MCF 10A (cell line): Measurements from ENCODE around the gene GRAMD2A. TPM values are rescaled to one million over a fixed set of nuclear protein-coding genes. Genes with fewer than 3 reads are reported as not detected.

Experiments used
- BruUV-seq: library from RNA; stranded (reverse); fragments of 400-500 nt; replicated peaks from 2 replicates; lab custom pipeline; 2021; lab: Mats Ljungman, UMichigan
- CTCF ChIA-PET: fragments of 300-600 bp; sonication (Branson Sonifier 250); formaldehyde crosslinking; extraction: SDS; loops from one replicate; lab custom pipeline; 2021; ENCODE audit warnings: antibody characterized with exemption, inconsistent platforms; lab: Yijun Ruan, JAX
- POLR2A ChIA-PET: fragments of 300-600, 350-650 bp; sonication (Branson Sonifier 250); formaldehyde crosslinking; extraction: SDS; loops from one replicate; lab custom pipeline; 2020; ENCODE audit warnings: antibody characterized with exemption, inconsistent platforms; lab: Yijun Ruan, JAX
- DNase-seq: peaks from one replicate; pipeline ENCODE4 v3.0.0-alpha.2; 2018; ENCODE audit not compliant: unreplicated experiment
- H3K27ac Mint-ChIP-seq: one replicate; pipeline ENCODE4 v1.8.0; 2022; ENCODE audit warnings: mild to moderate bottlenecking, low read depth, mixed read lengths; ENCODE audit not compliant: unreplicated experiment
- H3K27me3 Mint-ChIP-seq: one replicate; pipeline ENCODE4 v1.8.0; 2022; ENCODE audit warnings: mixed read lengths; ENCODE audit not compliant: insufficient read depth, unreplicated experiment
- H3K36me3 Mint-ChIP-seq: one replicate; pipeline ENCODE4 v1.8.0; 2022; ENCODE audit warnings: mild to moderate bottlenecking, moderate library complexity, mixed read lengths; ENCODE audit not compliant: insufficient read depth, unreplicated experiment
- H3K4me1 Mint-ChIP-seq: one replicate; pipeline ENCODE4 v1.8.0; 2022; ENCODE audit warnings: mixed read lengths; ENCODE audit not compliant: insufficient read depth, unreplicated experiment
- H3K4me3 Mint-ChIP-seq: one replicate; pipeline ENCODE4 v1.8.0; 2022; ENCODE audit warnings: mild to moderate bottlenecking, moderate library complexity, mixed read lengths; ENCODE audit not compliant: unreplicated experiment
- H3K9me3 Mint-ChIP-seq: one replicate; pipeline ENCODE4 v1.8.0; 2022; ENCODE audit warnings: mixed read lengths; ENCODE audit not compliant: unreplicated experiment
- intact Hi-C: fragments of 100-400 bp; cut with micrococcal nuclease; formaldehyde crosslinking; loops from 2 replicates; pipeline ENCODE4 v1.14.1; 2022
- total RNA-seq: library from RNA; stranded (reverse); gene quantifications from 2 replicates; pipeline ENCODE4 v1.2.3, GENCODE V29; 2022
- TF ChIP-seq, protein P1 (sequence below): fragments of 200-600 bp; IDR thresholded peaks from one replicate; pipeline ENCODE4 v1.8.0; 2022; ENCODE audit warnings: antibody characterized with exemption, mild to moderate bottlenecking; ENCODE audit not compliant: unreplicated experiment

The GRAMD2A gene
- total RNA-seq, 1 experiment from 2014 or later: 0.93 TPM

DNA sequence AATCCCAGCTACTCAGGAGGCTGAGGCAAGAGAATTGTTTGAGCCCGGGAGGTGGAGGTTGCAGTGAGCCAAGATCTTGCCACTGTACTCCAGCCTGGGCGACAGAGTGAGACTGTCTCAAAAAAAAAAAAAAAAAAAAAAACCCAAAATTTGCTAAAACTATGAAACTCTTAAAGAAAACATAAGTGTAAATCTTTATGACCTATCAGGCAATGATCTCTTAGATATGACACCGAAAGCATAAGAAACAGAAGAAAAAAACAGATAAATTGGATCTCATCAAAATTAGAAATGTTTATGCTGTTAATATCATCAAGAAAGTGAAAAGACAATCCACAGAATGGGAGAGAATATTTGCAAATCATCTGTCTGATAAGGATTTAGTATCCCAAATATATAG is 15.3 kb downstream of the GRAMD2A start:
- intact Hi-C loops: no loop called here
- ChIA-PET POLR2A (interaction anchor here (0.6 to 1.7 kb wide), 3 partner anchors 14 to 50 kb away, joined by 3 to 4 read pairs (median 4); no protein-coding TSS in a partner anchor), CTCF (no interaction called here)
- Mint-ChIP-seq H3K9me3 (no peaks in the 10 kb centered on the region), H3K27me3 (no peaks in the 10 kb centered on the region), H3K27ac (peak overlapping the region; percentile 90), H3K4me3 (no peak overlapping the region), H3K4me1 (peaks cover 26% of the 10 kb centered on the region), H3K36me3 (no peaks in the 10 kb centered on the region)
- TF ChIP-seq, protein P1, sequence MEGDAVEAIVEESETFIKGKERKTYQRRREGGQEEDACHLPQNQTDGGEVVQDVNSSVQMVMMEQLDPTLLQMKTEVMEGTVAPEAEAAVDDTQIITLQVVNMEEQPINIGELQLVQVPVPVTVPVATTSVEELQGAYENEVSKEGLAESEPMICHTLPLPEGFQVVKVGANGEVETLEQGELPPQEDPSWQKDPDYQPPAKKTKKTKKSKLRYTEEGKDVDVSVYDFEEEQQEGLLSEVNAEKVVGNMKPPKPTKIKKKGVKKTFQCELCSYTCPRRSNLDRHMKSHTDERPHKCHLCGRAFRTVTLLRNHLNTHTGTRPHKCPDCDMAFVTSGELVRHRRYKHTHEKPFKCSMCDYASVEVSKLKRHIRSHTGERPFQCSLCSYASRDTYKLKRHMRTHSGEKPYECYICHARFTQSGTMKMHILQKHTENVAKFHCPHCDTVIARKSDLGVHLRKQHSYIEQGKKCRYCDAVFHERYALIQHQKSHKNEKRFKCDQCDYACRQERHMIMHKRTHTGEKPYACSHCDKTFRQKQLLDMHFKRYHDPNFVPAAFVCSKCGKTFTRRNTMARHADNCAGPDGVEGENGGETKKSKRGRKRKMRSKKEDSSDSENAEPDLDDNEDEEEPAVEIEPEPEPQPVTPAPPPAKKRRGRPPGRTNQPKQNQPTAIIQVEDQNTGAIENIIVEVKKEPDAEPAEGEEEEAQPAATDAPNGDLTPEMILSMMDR: no peak
- DNase-seq: no peak
- BruUV-seq: no TSS peak

DNA sequence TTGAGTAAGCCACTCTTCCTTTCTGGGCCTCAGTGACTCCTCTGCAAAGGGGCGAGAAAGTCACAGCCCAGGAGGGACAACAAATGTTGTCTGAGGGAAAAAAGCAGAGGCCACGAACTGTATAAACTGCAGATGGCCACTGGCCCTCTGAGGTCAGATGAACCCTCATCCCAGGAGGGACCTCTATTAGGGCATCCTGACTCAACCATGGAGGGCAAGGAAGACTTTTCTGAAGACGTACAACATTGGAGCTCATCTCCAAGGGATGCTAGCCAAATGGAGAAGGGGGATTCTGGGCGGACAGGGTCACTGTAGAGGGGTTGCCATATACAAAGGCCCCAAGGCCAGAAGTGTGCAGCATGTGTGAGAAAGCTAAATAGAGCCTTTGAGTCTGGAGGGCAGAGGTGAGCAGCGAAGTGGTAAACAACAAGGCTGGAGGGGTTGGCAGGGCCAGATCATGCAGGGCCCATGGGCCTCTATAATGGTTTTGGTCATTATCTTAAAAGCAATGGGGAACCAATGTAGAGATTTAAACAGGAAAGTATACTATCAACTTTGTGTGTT is 16.7 kb downstream of the GRAMD2A start:
- POLR2A ChIA-PET: interaction anchor here (0.9 to 1.5 kb wide), 2 partner anchors 13 to 49 kb away, joined by 4 read pairs; no protein-coding TSS in a partner anchor
- H3K27ac Mint-ChIP-seq: peak overlapping the region; percentile 35

DNA sequence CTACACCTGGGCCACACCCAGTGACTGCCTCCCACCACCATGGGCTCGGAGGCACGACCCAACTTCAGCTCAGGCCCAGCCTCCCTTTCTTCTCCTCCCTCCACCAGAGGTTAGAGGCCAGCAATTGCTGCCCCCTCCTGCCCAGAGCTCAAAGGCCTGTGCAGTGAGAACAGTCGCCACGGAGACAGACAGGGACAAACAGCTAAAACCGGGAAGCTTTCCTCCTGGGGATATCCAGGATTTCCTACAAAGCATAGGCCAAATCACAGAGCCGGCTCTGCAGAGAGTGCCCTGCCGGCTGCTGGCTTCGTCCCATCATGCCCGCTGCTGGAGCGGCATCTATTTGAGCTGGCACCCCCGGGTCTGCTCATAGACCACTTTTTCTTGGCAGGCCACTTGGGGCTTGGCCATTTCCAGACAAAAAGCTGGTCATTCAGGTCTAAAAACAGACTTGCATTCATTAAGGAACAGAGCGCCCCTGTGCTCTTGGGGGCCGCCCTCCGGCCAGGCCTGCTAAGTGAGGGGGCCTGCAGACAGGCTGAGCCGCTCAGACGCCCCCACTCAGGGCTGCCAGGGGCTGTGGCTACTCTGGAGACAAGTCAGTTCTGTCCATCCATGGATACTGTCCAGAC is 17.5 kb downstream of the GRAMD2A start:
- no TSS peak for BruUV-seq
- Mint-ChIP-seq H3K36me3 (no peaks in the 10 kb centered on the region), H3K4me3 (no peak overlapping the region), H3K27ac (no peak overlapping the region), H3K4me1 (peaks cover 35% of the 10 kb centered on the region), H3K27me3 (no peaks in the 10 kb centered on the region), H3K9me3 (no peaks in the 10 kb centered on the region)
- POLR2A ChIA-PET: interaction anchor here (0.7 kb wide), 2 partner anchors 24 to 42 kb away, joined by 3 read pairs; no protein-coding TSS in a partner anchor
- TF ChIP-seq, protein P1: no peak
- DNase-seq: no peak
- intact Hi-C loops: no loop called here
- CTCF ChIA-PET: interaction anchor here (0.7 to 1.2 kb wide), 2 partner anchors 15 to 23 kb away, joined by 3 to 5 read pairs; no protein-coding TSS in a partner anchor

More for the DNA sequence above, 16.7 kb downstream of the GRAMD2A start:
- H3K27me3 Mint-ChIP-seq: no peaks in the 10 kb centered on the region
- no peaks in the 10 kb centered on the region for H3K36me3 Mint-ChIP-seq
- intact Hi-C loops: no loop called here
- TF ChIP-seq, protein P1: no peak
- peaks cover 27% of the 10 kb centered on the region for H3K4me1 Mint-ChIP-seq
- H3K4me3 Mint-ChIP-seq: no peak overlapping the region
- DNase-seq: no peak
- no peaks in the 10 kb centered on the region for H3K9me3 Mint-ChIP-seq
- BruUV-seq: no TSS peak
- CTCF ChIA-PET: interaction anchor here (1.2 kb wide), 1 partner anchor 24 kb away, joined by 5 read pairs; no protein-coding TSS in a partner anchor

DNA sequence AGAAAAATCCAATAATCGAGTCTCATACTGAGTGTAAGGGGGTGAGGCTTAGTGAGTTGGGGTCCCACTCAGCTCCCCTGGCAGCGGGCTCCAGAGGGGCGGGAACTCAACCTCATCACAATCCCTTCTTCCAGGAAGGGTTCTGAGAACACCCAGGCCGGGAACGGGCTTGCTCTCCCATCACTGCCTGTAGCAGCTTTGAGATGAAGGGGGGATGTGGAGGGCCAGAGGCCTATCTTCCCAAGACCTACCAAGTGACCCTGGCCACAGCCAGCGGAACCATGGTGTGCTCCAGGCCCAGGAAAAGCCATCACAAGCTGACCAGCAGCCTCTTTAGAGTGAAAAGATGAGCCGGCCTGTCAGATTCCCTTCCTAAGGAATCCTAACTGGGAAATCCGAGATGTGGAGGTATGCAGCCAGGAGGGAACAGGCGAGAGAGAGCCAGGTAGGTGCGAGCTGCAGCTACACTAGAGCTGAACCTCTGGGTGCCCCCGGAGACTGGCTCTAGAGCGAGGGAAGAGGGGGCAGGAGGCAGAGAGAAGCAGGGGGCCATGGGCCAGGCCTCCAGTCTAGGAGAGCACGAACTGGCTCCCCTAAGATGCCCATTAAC is 18.5 kb downstream of the GRAMD2A start:
- POLR2A ChIA-PET: no interaction called here
- BruUV-seq: no TSS peak
- H3K27ac Mint-ChIP-seq: no peak overlapping the region
- intact Hi-C loops: no loop called here
- no peaks in the 10 kb centered on the region for H3K27me3 Mint-ChIP-seq
- TF ChIP-seq, protein P1: no peak
- no peaks in the 10 kb centered on the region for H3K36me3 Mint-ChIP-seq
- CTCF ChIA-PET: no interaction called here
- peaks cover 37% of the 10 kb centered on the region for H3K4me1 Mint-ChIP-seq
- H3K9me3 Mint-ChIP-seq: no peaks in the 10 kb centered on the region
- no peak overlapping the region for H3K4me3 Mint-ChIP-seq
- DNase-seq: no peak
